Measurements from ENCODE around the gene CCDC85C. TPM values are rescaled to one million over a fixed set of nuclear protein-coding genes. Genes with fewer than 3 reads are reported as not detected.

Gene CCDC85C
- total and polyA plus RNA-seq, 2 experiments from 2014 or later: 4.5 to 24.9 TPM

DNA sequence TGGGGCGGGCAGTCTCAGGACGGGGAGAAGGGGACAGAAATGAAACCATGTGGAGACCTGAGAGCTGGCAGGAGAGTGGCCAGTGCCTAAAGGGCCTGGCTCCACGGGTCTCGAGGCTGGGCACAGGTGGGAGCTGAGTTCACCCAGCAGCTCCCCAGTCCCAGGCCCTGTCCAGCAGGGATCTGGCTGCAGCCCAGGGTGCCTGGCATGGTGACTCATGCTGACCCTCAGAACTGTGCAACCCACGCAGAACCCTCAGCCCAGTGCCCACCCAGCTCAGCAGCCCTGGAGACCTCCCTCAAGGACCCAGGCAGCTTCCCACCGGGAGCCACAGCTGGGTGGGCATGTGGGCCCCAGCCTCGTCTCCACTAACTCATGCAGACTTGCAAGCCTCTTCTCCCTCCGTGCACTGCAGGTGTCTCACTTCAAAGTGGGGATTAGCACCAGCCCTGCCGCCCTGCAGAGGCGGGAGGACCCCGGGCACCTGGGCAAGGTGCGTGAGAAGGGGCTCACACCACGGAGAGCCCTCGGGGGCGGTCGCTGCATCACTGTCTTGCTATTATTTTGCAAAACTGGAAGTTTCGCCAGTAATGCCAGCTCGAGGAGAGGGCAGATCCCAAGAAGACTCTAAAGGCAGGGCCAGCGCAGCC, 76.5 kb downstream of the CCDC85C start:
- Histone ChIP-seq H3K4me2 (no peak overlapping the region), H3K36me3 (ENCODE audit: insufficient read depth) (no peaks in the 10 kb centered on the region), H3K27me3 (ENCODE audit: insufficient read depth) (no peaks in the 10 kb centered on the region), H3K79me2 (replicated peaks; ENCODE audit: insufficient read depth) (no peaks in the 10 kb centered on the region; the same call in 1 of the 2 replicates), H4K20me1 (replicated peaks; ENCODE audit: insufficient read depth) (no peaks in the 10 kb centered on the region), H3K4me1 (ENCODE audit: insufficient read depth) (peaks cover 48% of the 10 kb centered on the region), H3F3A (replicated peaks; ENCODE audit: low read depth) (0 out of 2 replicates have a peak, but pooled peaks cover 10% of the 10 kb centered on the region), H2AFZ (no peak overlapping the region), H3K9me2 (ENCODE audit: insufficient read depth) (no peaks in the 10 kb centered on the region), H3K27ac (ENCODE audit: low read depth) (no peak overlapping the region), H3K4me3 (no peak overlapping the region)
- H3K27ac Mint-ChIP-seq: peak overlapping the region; percentile 66
- peaks cover 12% of the 10 kb centered on the region for H3K27me3 Mint-ChIP-seq (ENCODE audit: insufficient read depth, low read depth, poor library complexity)
- TF ChIP-seq ZNF331 (CRISPR knock-in tag; IDR thresholded peaks at IDR 0.05; ENCODE audit: low read depth) (no peak), EZH2phosphoT487 (IDR thresholded peaks at IDR 0.05; ENCODE audit: unreplicated experiment) (no peak), CREB1 (CRISPR knock-in tag; IDR thresholded peaks at IDR 0.05; ENCODE audit: low read depth) (no peak), JUNB (IDR thresholded peaks at IDR 0.05; ENCODE audit: unreplicated experiment) (no peak), ZNF114 (CRISPR knock-in tag; IDR thresholded peaks at IDR 0.05) (no peak), EZH2 (IDR thresholded peaks at IDR 0.05; ENCODE audit: low read depth, unreplicated experiment) (no peak), NANOG (IDR thresholded peaks at IDR 0.05; ENCODE audit: borderline replicate concordance) (no peak)
- TF ChIP-seq, protein P1, sequence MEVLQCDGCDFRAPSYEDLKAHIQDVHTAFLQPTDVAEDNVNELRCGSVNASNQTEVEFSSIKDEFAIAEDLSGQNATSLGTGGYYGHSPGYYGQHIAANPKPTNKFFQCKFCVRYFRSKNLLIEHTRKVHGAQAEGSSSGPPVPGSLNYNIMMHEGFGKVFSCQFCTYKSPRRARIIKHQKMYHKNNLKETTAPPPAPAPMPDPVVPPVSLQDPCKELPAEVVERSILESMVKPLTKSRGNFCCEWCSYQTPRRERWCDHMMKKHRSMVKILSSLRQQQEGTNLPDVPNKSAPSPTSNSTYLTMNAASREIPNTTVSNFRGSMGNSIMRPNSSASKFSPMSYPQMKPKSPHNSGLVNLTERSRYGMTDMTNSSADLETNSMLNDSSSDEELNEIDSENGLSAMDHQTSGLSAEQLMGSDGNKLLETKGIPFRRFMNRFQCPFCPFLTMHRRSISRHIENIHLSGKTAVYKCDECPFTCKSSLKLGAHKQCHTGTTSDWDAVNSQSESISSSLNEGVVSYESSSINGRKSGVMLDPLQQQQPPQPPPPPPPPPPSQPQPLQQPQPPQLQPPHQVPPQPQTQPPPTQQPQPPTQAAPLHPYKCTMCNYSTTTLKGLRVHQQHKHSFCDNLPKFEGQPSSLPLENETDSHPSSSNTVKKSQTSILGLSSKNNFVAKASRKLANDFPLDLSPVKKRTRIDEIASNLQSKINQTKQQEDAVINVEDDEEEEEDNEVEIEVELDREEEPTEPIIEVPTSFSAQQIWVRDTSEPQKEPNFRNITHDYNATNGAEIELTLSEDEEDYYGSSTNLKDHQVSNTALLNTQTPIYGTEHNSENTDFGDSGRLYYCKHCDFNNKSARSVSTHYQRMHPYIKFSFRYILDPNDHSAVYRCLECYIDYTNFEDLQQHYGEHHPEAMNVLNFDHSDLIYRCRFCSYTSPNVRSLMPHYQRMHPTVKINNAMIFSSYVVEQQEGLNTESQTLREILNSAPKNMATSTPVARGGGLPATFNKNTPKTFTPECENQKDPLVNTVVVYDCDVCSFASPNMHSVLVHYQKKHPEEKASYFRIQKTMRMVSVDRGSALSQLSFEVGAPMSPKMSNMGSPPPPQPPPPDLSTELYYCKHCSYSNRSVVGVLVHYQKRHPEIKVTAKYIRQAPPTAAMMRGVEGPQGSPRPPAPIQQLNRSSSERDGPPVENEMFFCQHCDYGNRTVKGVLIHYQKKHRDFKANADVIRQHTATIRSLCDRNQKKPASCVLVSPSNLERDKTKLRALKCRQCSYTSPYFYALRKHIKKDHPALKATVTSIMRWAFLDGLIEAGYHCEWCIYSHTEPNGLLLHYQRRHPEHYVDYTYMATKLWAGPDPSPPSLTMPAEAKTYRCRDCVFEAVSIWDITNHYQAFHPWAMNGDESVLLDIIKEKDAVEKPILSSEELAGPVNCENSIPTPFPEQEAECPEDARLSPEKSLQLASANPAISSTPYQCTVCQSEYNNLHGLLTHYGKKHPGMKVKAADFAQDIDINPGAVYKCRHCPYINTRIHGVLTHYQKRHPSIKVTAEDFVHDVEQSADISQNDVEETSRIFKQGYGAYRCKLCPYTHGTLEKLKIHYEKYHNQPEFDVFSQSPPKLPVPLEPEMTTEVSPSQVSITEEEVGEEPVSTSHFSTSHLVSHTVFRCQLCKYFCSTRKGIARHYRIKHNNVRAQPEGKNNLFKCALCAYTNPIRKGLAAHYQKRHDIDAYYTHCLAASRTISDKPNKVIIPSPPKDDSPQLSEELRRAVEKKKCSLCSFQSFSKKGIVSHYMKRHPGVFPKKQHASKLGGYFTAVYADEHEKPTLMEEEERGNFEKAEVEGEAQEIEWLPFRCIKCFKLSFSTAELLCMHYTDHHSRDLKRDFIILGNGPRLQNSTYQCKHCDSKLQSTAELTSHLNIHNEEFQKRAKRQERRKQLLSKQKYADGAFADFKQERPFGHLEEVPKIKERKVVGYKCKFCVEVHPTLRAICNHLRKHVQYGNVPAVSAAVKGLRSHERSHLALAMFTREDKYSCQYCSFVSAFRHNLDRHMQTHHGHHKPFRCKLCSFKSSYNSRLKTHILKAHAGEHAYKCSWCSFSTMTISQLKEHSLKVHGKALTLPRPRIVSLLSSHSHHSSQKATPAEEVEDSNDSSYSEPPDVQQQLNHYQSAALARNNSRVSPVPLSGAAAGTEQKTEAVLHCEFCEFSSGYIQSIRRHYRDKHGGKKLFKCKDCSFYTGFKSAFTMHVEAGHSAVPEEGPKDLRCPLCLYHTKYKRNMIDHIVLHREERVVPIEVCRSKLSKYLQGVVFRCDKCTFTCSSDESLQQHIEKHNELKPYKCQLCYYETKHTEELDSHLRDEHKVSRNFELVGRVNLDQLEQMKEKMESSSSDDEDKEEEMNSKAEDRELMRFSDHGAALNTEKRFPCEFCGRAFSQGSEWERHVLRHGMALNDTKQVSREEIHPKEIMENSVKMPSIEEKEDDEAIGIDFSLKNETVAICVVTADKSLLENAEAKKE (CRISPR knock-in tag; IDR thresholded peaks at IDR 0.05): no peak
- TF ChIP-seq, protein P2, sequence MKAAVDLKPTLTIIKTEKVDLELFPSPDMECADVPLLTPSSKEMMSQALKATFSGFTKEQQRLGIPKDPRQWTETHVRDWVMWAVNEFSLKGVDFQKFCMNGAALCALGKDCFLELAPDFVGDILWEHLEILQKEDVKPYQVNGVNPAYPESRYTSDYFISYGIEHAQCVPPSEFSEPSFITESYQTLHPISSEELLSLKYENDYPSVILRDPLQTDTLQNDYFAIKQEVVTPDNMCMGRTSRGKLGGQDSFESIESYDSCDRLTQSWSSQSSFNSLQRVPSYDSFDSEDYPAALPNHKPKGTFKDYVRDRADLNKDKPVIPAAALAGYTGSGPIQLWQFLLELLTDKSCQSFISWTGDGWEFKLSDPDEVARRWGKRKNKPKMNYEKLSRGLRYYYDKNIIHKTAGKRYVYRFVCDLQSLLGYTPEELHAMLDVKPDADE (IDR thresholded peaks at IDR 0.05): no peak
- H3K36me3 Mint-ChIP-seq (ENCODE audit: low read depth): no peaks in the 10 kb centered on the region
- ATAC-seq (no peak), DNase-seq (ENCODE audit: low spot score) (no peak)
- no peak overlapping the region for H3K4me3 Mint-ChIP-seq
- H3K4me1 Mint-ChIP-seq: peaks cover 53% of the 10 kb centered on the region
- no peaks in the 10 kb centered on the region for H3K9me3 Mint-ChIP-seq
